Adrenal gland (tissue), 12 donors: ENCODE results near the gene MECR. TPM values are rescaled to one million over a fixed set of nuclear protein-coding genes. Genes with fewer than 3 reads are reported as not detected.

Experiments
- DNase-seq, 7 donors: peaks; one replicate each; pipeline ENCODE4 v3.0.0-alpha.2; 2019 to 2020
- H3K27ac ChIP-seq, 5 donors: fragments of 200-600 bp; sonication (generic) in 4 of 5; 1 replicate in 3 of 5; 2 replicates in 2 of 5; pipeline versions ENCODE4 v1.5.1 to v1.8.0; 2016 to 2020; ENCODE audit warnings: mild to moderate bottlenecking in 1 of 5
- H3K27me3 ChIP-seq: fragments of 200-600 bp; 2 replicates; pipeline ENCODE4 v1.8.0; 2021
- H3K36me3 ChIP-seq, 2 donors: fragments of 200-600 bp; replicated peaks in 1 of 2; 1 replicate in 1 of 2; 2 replicates in 1 of 2; pipeline versions ENCODE4 v1.5.1 to v1.8.0; 2018 to 2022
- H3K4me1 ChIP-seq, 2 donors: fragments of 200-600 bp; replicated peaks in 1 of 2; 1 replicate in 1 of 2; 2 replicates in 1 of 2; pipeline versions ENCODE4 v1.5.1 to v1.8.0; 2018 to 2021
- H3K4me3 ChIP-seq, 4 donors: fragments of 200-600 bp; sonication (generic) in 3 of 4; one replicate each; pipeline ENCODE4 v1.5.1; 2016 to 2018
- H3K9me3 ChIP-seq, 3 donors: fragments of 200-600 bp; sonication (generic) in 1 of 3; replicated peaks in 1 of 3; 1 replicate in 2 of 3; 2 replicates in 1 of 3; pipeline versions ENCODE4 v1.5.1 to v1.8.0; 2016 to 2021
- CTCF ChIP-seq, 6 experiments: fragments of 450-650 bp in 4 of 6; fragments of 200-600 bp in 2 of 6; sonication (generic) in 1 of 6; IDR thresholded peaks; 1 replicate in 5 of 6; 2 replicates in 1 of 6; pipeline versions ENCODE4 v1.5.1 to v1.8.0; 2016 to 2021; ENCODE audit warnings: antibody characterized with exemption in 6 of 6, mild to moderate bottlenecking in 2 of 6, moderate library complexity in 1 of 6
- POLR2A ChIP-seq, 2 donors: fragments of 450-650 bp; IDR thresholded peaks; one replicate each; pipeline ENCODE4 v1.6.1; 2017; ENCODE audit warnings: antibody characterized with exemption in 2 of 2, mild to moderate bottlenecking in 2 of 2, moderate library complexity in 1 of 2
- whole genome bisulfite sequencing, 4 donors: extraction: QIAGEN DNeasy Blood & Tissue Kit in 2 of 4; methylation state at CpG; one replicate each; pipeline versions ENCODE4 v1.1.5 to v1.1.7; 2013 to 2017; 5-methylcytosine and 5-hydroxymethylcytosine counted together
- intact Hi-C, 2 donors: fragments of 100-400 bp; cut with DNase I; formaldehyde crosslinking; loops; one replicate each; pipeline versions ENCODE4 v1.14.1 to v1.15.0; 2022 to 2023
- polyA plus RNA-seq, 3 donors: library from polyadenylated mRNA; stranded (reverse); fragments of 200-250 nt in 2 of 3; fragments of 350-450 nt in 1 of 3; fragmentation: Illumina TruSeq in 1 of 3; extraction: RNeasy Lipid Tissue Mini Kit (QIAGEN cat#74804) in 1 of 3; gene quantifications; one replicate each; pipeline ENCODE4 v1.2.3, GENCODE V29; 2013 to 2014
- total RNA-seq, 9 donors: library from RNA; depleted of rRNA in 4 of 9; stranded (reverse); fragments of >200 nt in 4 of 9; fragments of 120-200 nt in 1 of 9; fragmentation: NEBNext Ultra II Directional in 1 of 9; extraction: Animal tissue kit (Norgen Biotek cat#: 25700) in 1 of 9; gene quantifications; one replicate each; pipeline versions ENCODE4 v1.1.0 to v1.2.4, GENCODE V29; 2013 to 2023
- donor health status: healthy with polysubstance abuse.
- donor health status: Bipolar disorder and iron deficiency.
- donor health status: DM: yes; HTN: yes; CAD: no.
- donor health status: DM: no; HTN: no; CAD: no.
- donor health status: DM: no; HTN: no; CAD: no.
- donor health status: DM: yes; HTN: yes; CAD: no.

MECR gene
- total and polyA plus RNA-seq, 12 donors, result 26.1 to 53.1 (median 33.5) TPM

DNA sequence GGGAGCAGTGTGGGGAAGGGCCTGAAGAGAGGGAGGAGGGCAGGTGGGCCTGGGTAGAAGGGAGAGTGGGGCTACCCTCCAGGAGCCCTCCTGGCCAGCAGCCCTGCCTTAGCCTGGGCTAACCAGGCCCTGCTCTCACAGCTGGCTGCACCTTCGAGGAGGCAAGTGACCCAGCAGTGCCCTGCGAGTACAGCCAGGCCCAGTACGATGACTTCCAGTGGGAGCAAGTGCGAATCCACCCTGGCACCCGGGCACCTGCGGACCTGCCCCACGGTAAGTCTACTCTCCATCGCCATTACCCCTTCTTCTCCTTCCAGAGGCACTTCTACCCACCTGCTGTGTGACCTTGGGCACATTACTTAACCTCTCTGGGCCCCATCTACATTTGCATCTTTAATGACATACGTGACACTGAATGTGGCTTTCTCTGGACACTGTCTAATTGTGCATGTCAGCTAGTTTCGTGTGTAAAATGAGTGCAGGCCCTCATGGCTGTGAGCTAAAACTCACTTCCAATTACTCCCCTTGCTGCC lies 24.5 kb upstream of the MECR start:
- peaks cover 13% of the 10 kb centered on the region in 2 donors for H3K4me1 ChIP-seq
- no peaks in the 10 kb centered on the region for H3K36me3 ChIP-seq
- H3K27me3 ChIP-seq, result peaks cover 5% of the 10 kb centered on the region
- no peaks in the 10 kb centered on the region for H3K9me3 ChIP-seq
- 82 to 89% (median 85%) methylated on average over 9 to 10 of the region's 10 CpGs for WGBS, 4 donors
- TF ChIP-seq POLR2A (IDR thresholded peaks at IDR 0.05), result no peak
- TF ChIP-seq CTCF (IDR thresholded peaks at IDR 0.05), result no peak
- H3K4me3 ChIP-seq, result no peak overlapping the region
- no peak overlapping the region for H3K27ac ChIP-seq
- intact Hi-C loops, result no loop called here
- DNase-seq, result no peak

GRCh38 chr1:29254346-29254745 lies 23.6 kb upstream of the MECR start:
- Histone ChIP-seq H3K36me3 (no peaks in the 10 kb centered on the region), H3K9me3 (no peaks in the 10 kb centered on the region), H3K27ac (no peak overlapping the region), H3K4me3 (no peak overlapping the region), H3K4me1 (peaks cover 4 to 6% of the 10 kb centered on the region in 2 donors), H3K27me3 (peaks cover 5% of the 10 kb centered on the region)
- TF ChIP-seq CTCF (IDR thresholded peaks at IDR 0.05) (no peak), POLR2A (IDR thresholded peaks at IDR 0.05) (no peak)
- intact Hi-C loops, result no loop called here
- no peak for DNase-seq
- WGBS, 4 donors, result 78 to 94% (median 91%) methylated on average over 7 of the region's 7 CpGs

DNA sequence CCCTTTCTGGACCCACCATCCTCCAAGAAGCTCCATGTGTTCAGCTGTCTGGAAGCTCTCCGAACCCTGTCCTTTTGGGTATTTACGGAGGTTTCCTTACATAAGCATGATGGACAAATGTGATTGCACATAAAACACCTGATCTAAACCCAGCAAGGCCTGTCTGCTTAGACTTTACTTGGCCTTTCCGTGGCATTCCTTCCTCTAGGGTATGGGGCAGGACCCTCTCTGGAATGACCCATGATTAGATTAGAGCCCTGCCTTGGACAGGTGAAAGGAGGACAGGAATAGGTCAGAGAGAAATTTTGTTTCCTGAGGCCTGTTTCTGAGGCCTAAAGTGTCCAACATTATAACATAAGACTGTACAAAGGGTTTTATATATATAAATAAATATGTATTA lies 22.4 kb upstream of the MECR start:
- no peak overlapping the region for H3K27ac ChIP-seq
- H3K27me3 ChIP-seq, result no peaks in the 10 kb centered on the region
- H3K4me3 ChIP-seq, result no peak overlapping the region
- DNase-seq, result no peak
- no peaks in the 10 kb centered on the region for H3K36me3 ChIP-seq
- TF ChIP-seq POLR2A (IDR thresholded peaks at IDR 0.05) (no peak), CTCF (IDR thresholded peaks at IDR 0.05) (no peak)
- intact Hi-C loops, result no loop called here
- 92 to 96% (median 95%) methylated on average over 3 of the region's 3 CpGs for WGBS, 4 donors
- no peaks in the 10 kb centered on the region for H3K9me3 ChIP-seq
- no peaks in the 10 kb centered on the region for H3K4me1 ChIP-seq

DNA sequence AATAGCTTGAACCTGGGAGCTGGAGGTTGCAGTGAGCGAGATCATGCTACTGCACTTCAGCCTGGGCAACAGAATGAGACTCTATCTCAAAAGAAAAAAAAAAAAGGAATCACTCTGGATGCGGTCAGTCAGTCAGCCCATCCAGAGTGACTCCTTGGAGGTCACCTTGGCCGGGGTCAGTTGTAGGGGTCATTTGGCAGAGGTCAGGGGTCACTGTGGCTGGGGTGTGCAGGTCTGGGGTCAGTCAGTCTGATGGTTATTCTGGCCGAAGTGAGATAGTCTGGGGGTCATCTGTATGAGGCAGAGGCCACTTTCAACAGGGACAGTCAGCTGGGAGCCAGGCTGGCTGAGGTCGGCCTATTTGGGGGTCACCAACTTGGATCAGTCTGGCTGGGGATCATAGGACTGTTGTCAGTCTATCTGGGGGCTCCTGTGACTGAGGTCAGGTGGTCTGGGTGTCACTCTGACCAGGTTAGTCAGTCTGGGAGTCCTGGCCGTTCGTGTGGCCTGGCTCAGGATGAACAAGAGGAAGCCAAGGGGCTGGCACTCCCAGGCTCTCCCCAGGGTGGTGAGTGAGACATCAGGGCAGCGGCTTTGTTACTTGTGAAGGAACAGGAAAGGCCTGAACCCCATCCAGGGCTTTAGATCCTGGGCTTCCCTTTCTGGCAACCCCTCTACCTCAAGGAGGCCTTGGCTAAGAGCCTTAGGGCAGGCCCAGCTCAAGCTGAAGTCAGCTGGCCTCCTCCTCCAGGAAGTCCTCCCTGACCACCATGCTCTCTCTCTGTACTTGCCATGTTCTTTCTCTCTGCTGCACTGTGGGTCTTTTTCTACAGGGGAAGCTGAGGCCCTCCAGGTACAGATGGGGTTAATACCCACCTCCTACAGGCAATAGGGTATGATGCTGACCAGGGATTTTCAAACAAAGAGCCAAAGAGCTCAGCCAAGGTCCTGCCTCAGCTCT lies 20.7 kb upstream of the MECR start:
- Histone ChIP-seq H3K4me3 (no peak overlapping the region), H3K9me3 (no peaks in the 10 kb centered on the region), H3K4me1 (no peaks in the 10 kb centered on the region), H3K27ac (no peak overlapping the region), H3K27me3 (no peaks in the 10 kb centered on the region), H3K36me3 (no peaks in the 10 kb centered on the region)
- intact Hi-C loops, result no loop called here
- WGBS, 4 donors, result 77 to 88% (median 84%) methylated on average over 4 to 8 of the region's 8 CpGs
- TF ChIP-seq POLR2A (IDR thresholded peaks at IDR 0.05), result no peak
- TF ChIP-seq CTCF (IDR thresholded peaks at IDR 0.05), result no peak
- no peak for DNase-seq
